AG04450 (cell line): ENCODE measurements around the gene KBTBD6. TPM values are rescaled to one million over a fixed set of nuclear protein-coding genes. Genes with fewer than 3 reads are reported as not detected.

Source experiments
- CTCF ChIA-PET: fragments of 300-600, 350-600 bp; formaldehyde crosslinking; extraction: SDS; loops from one replicate; lab custom pipeline; 2022; ENCODE audit warnings: antibody characterized with exemption, inconsistent platforms; lab: Charles Lee
- POLR2A ChIA-PET: fragments of 350-600 bp; formaldehyde crosslinking; extraction: SDS; loops from one replicate; lab custom pipeline; 2021; ENCODE audit warnings: antibody characterized with exemption, inconsistent platforms; lab: Yijun Ruan, JAX
- DNase-seq: peaks from one replicate; pipeline ENCODE4 v3.0.0-alpha.2; 2011; ENCODE audit warnings: low read depth, low spot score
- H3K27ac ChIP-seq: one replicate; pipeline ENCODE4 v1.5.1; 2012; ENCODE audit warnings: low read depth, low read length, control low read depth
- H3K27me3 ChIP-seq: one replicate; pipeline ENCODE4 v1.6.0; 2012; ENCODE audit warnings: low read length; ENCODE audit not compliant: control insufficient read depth, insufficient read depth
- H3K4me3 ChIP-seq: 2 replicates; pipeline ENCODE4 v1.5.1; 2011; ENCODE audit warnings: mild to moderate bottlenecking, low read depth, low read length, control low read depth
- H3K9me3 ChIP-seq: 2 replicates; pipeline ENCODE4 v1.5.1; 2012; ENCODE audit warnings: low read length; ENCODE audit not compliant: control insufficient read depth, insufficient read depth
- polyA plus RNA-seq: library from polyadenylated mRNA; depleted of rRNA; stranded (reverse); fragments of >200 nt; gene quantifications from 2 replicates; pipeline ENCODE4 v1.2.3, GENCODE V29; 2011
- TF ChIP-seq, protein P1 (sequence below): IDR thresholded peaks from 2 replicates; pipeline ENCODE4 v1.5.1; 2011; ENCODE audit warnings: low read depth, low read length, control low read depth, inconsistent platforms

The KBTBD6 gene
- polyA plus RNA-seq, 1 experiment = 8.3 TPM

DNA sequence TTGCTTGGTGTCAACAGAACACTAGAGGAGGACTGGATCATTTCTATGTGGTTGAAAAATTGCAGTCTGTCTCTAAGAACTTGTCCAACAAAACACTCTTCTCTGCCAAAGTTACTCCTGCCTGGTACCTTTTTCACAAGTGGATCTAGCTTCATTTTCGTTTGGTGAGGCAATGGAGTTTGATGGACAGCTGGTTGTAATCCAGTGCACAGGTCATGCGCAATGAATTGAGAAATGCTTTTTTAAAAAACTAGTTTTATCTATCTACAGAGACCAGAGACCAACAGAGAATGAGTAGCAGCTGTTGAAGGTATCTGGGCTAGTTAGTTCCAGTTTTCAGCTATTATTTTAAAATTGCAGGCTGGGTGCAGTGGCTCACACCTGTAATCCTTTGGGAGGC, 12.0 kb upstream of the KBTBD6 start:
- peak overlapping the region; percentile 76 for H3K27ac ChIP-seq
- ChIA-PET POLR2A (interaction anchor here (0.7 kb wide), 1 partner anchor 70 kb away, joined by 5 read pairs; no protein-coding TSS in a partner anchor), CTCF (no interaction called here)
- TF ChIP-seq, protein P1, sequence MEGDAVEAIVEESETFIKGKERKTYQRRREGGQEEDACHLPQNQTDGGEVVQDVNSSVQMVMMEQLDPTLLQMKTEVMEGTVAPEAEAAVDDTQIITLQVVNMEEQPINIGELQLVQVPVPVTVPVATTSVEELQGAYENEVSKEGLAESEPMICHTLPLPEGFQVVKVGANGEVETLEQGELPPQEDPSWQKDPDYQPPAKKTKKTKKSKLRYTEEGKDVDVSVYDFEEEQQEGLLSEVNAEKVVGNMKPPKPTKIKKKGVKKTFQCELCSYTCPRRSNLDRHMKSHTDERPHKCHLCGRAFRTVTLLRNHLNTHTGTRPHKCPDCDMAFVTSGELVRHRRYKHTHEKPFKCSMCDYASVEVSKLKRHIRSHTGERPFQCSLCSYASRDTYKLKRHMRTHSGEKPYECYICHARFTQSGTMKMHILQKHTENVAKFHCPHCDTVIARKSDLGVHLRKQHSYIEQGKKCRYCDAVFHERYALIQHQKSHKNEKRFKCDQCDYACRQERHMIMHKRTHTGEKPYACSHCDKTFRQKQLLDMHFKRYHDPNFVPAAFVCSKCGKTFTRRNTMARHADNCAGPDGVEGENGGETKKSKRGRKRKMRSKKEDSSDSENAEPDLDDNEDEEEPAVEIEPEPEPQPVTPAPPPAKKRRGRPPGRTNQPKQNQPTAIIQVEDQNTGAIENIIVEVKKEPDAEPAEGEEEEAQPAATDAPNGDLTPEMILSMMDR = no peak
- H3K9me3 ChIP-seq = peaks cover 15% of the 10 kb centered on the region; the same call in 1 of the 2 replicates
- DNase-seq = no peak
- no peaks in the 10 kb centered on the region for H3K27me3 ChIP-seq
- H3K4me3 ChIP-seq = no peak overlapping the region

DNA sequence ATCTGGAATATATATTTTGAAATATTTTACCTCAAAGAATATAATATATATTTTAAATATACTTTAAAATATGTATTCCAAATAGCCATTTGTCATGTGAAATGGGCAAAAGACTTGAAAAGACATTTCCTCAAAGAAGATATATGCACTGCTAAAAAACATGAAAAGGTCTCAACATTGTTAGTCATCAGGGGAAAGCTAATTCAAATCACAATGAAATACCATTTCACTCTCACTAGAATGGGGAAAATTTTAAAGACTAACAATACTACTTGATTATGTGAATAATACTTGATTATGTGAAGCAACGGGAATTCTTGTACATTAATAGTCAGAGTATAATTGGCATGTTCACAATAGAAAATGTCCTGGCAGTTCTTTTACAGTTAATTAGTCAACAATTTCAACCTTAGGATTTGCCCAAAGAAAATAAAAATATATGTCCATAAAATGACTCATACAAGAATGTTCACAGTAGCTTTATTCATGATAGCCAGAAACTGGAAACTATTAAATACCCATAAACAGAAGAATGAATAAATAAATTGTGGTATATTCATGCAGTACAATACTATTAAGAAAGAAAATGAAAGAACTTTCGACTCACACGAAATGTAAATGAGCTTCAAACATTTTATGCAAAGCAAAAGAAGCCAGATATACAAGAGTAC, 6.8 kb upstream of the KBTBD6 start:
- CTCF ChIA-PET = interaction anchor here (1.0 kb wide), 1 partner anchor 12 kb away, joined by 3 read pairs; no protein-coding TSS in a partner anchor
- TF ChIP-seq, protein P1 = no peak
- no peak overlapping the region; the same call in 1 of the 2 replicates for H3K4me3 ChIP-seq
- no peaks in the 10 kb centered on the region for H3K27me3 ChIP-seq
- POLR2A ChIA-PET = interaction anchor here (0.6 to 0.9 kb wide), 2 partner anchors 74 to 76 kb away, joined by 3 to 4 read pairs; no protein-coding TSS in a partner anchor
- peak; percentile 2 for DNase-seq
- no peak overlapping the region for H3K27ac ChIP-seq
- H3K9me3 ChIP-seq = no peaks in the 10 kb centered on the region

DNA sequence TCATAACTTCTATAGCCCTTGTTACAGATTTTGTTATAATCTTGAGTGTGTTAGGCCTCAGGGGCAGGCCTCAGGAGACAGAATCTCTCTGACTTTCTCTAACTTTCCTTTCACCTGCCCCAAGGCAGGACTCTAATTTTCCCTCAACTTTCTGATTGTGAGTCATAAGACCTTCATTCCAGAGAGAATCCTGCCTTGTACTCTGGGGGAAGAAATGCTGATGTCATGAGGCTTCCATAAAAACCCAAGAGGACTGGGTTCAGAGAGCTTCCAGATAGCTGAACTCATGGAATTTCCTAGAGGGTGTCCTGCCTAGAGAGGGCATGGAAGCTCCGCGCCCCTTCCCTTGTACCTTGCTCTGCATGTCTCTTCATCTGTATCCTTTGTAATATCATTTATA, 5.3 kb upstream of the KBTBD6 start:
- POLR2A ChIA-PET = no interaction called here
- TF ChIP-seq, protein P1 = no peak
- Histone ChIP-seq H3K9me3 (no peaks in the 10 kb centered on the region), H3K27me3 (no peaks in the 10 kb centered on the region), H3K4me3 (no peak overlapping the region), H3K27ac (peak overlapping the region; percentile 34)
- DNase-seq = peak; percentile 8
- CTCF ChIA-PET = no interaction called here

DNA sequence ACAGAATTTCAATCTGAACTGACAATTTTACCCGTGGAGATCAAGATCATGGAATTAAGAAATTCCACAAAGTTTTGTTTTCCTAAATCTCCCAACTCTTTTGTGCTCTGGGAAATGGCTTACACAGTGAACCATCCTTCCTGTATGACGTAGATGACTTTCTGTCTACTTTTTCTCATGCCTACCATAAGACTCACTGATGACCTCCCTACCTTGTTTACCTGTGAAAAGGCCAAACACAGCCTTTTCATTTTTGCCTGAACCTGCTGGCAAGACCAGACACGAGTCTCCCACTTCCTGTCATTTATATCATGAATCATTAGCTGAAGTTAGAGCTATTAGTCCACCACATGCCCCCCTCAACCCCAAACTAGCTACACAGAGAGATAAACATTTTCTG, 4.6 kb upstream of the KBTBD6 start:
- Histone ChIP-seq H3K4me3 (no peak overlapping the region), H3K27me3 (no peaks in the 10 kb centered on the region), H3K9me3 (no peaks in the 10 kb centered on the region; the same call in 1 of the 2 replicates), H3K27ac (no peak overlapping the region)
- POLR2A ChIA-PET = no interaction called here
- TF ChIP-seq, protein P1 = no peak
- no peak for DNase-seq
- CTCF ChIA-PET = no interaction called here

DNA sequence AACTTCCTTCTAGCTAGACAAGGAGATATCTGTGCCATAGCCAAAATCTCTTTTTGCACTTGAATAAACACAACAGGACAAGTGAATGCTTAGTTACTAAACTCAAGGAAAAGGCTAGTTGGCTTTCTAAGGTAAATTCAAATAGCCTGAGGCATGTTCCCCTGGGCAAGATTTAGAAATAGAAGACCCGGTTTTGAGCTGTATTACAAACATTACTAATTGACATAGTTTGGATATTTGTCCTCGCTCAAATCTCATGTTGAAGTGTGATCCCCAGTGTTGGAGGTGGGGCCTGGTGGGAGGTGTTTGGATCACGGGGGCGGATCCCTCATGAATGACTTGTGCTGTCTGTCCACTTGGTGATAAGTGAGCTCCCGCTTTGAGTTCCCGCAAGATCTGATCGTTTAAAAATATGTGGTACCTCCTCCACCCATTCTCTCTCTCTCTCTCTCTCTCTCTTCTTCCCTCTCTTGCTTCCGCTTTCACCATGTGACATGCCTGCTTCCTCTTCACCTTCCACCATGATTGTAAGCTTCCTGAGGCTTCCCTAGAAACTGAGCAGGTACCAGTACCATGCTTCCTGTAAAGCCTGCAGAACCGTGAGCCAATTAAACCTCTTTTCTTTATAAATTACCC, 3.9 kb upstream of the KBTBD6 start:
- ChIA-PET POLR2A (no interaction called here), CTCF (no interaction called here)
- no peak for DNase-seq
- no peak overlapping the region for H3K27ac ChIP-seq
- no peak overlapping the region for H3K4me3 ChIP-seq
- no peaks in the 10 kb centered on the region; the same call in 1 of the 2 replicates for H3K9me3 ChIP-seq
- TF ChIP-seq, protein P1 = no peak
- no peaks in the 10 kb centered on the region for H3K27me3 ChIP-seq
